Cardiac muscle cell (in vitro differentiated cells and primary cell): Measurements from ENCODE around the gene ALKBH3. TPM values are rescaled to one million over a fixed set of nuclear protein-coding genes. Genes with fewer than 3 reads are reported as not detected.

Experiments used
- DNase-seq, 2 donors: peaks; one replicate each; pipeline versions ENCODE4 v3.0.0 to v3.0.0-alpha.2; 2010 to 2017; ENCODE audit warnings: low read depth in 1 of 2, low spot score in 1 of 2
- H3K27ac ChIP-seq: fragments of 200-600 bp; sonication (generic); 2 replicates; pipeline ENCODE4 v1.5.1; 2016
- H3K27me3 ChIP-seq: fragments of 200-600 bp; sonication (generic); 2 replicates; pipeline ENCODE4 v1.6.0; 2016; ENCODE audit warnings: control low read depth
- H3K36me3 ChIP-seq: fragments of 200-600 bp; sonication (generic); 2 replicates; pipeline ENCODE4 v1.5.1; 2016; ENCODE audit warnings: control low read depth
- H3K4me1 ChIP-seq: fragments of 200-600 bp; sonication (generic); 2 replicates; pipeline ENCODE4 v1.8.1; 2017; ENCODE audit warnings: low read depth, mild to moderate bottlenecking, mixed run types
- H3K4me3 ChIP-seq: fragments of 200-600 bp; sonication (generic); 2 replicates; pipeline ENCODE4 v1.5.1; 2016; ENCODE audit warnings: mild to moderate bottlenecking
- H3K9me3 ChIP-seq: fragments of 200-600 bp; sonication (generic); 2 replicates; pipeline ENCODE4 v1.5.1; 2017; ENCODE audit warnings: low read depth, mild to moderate bottlenecking, control low read depth
- CTCF ChIP-seq: IDR thresholded peaks from 2 replicates; pipeline ENCODE4 v1.5.1; 2012; ENCODE audit warnings: low read depth, mild to moderate bottlenecking, low read length
- polyA plus RNA-seq: library from polyadenylated mRNA; unstranded; fragments of >200 nt; fragmentation: Nextera tagmentation; extraction: Ambion mirVana; gene quantifications from 2 replicates; pipeline ENCODE4 v1.2.1, GENCODE V29; 2016
- total RNA-seq: library from RNA; depleted of rRNA; stranded (reverse); fragments of >200 nt; gene quantifications from 2 replicates; pipeline ENCODE4 v1.2.3, GENCODE V29; 2016

Gene ALKBH3
- total and polyA plus RNA-seq, 2 experiments from 2014 or later = 25.0 to 26.4 TPM

- Histone ChIP-seq H3K4me3 (no peak overlapping the region), H3K36me3 (no peaks in the 10 kb centered on the region), H3K27ac (no peak overlapping the region), H3K4me1 (no peaks in the 10 kb centered on the region), H3K9me3 (no peaks in the 10 kb centered on the region), H3K27me3 (no peaks in the 10 kb centered on the region)
- TF ChIP-seq CTCF = no peak
- no peak for DNase-seq
These were observed 54.2 kb downstream of the ALKBH3 start for GRCh38 chr11:43934601-43935423.

- Histone ChIP-seq H3K9me3 (no peaks in the 10 kb centered on the region), H3K4me1 (no peaks in the 10 kb centered on the region), H3K36me3 (no peaks in the 10 kb centered on the region), H3K27me3 (no peaks in the 10 kb centered on the region), H3K27ac (no peak overlapping the region), H3K4me3 (no peak overlapping the region)
- DNase-seq = no peak
- no peak for TF ChIP-seq CTCF
These were observed 54.9 kb downstream of the ALKBH3 start for GRCh38 chr11:43935424-43935979.

- no peak for DNase-seq
- Histone ChIP-seq H3K27me3 (no peaks in the 10 kb centered on the region), H3K9me3 (no peaks in the 10 kb centered on the region), H3K4me1 (no peaks in the 10 kb centered on the region), H3K27ac (no peak overlapping the region), H3K36me3 (no peaks in the 10 kb centered on the region), H3K4me3 (no peak overlapping the region)
- no peak for TF ChIP-seq CTCF
These were observed 55.4 kb downstream of the ALKBH3 start for GRCh38 chr11:43936076-43936475.

GRCh38 chr11:43937434-43938411, 57.1 kb downstream of the ALKBH3 start:
- Histone ChIP-seq H3K27me3 (no peaks in the 10 kb centered on the region), H3K4me1 (no peaks in the 10 kb centered on the region), H3K4me3 (no peak overlapping the region), H3K27ac (no peak overlapping the region), H3K36me3 (no peaks in the 10 kb centered on the region), H3K9me3 (no peaks in the 10 kb centered on the region)
- TF ChIP-seq CTCF = peak; percentile 37
- DNase-seq = peak in 1 of 2 donors; percentile 70

GRCh38 chr11:43941257-43941994, 60.8 kb downstream of the ALKBH3 start:
- H3K27me3 ChIP-seq = peaks cover 19% of the 10 kb centered on the region
- peak overlapping the region; percentile 76 for H3K27ac ChIP-seq
- H3K4me3 ChIP-seq = peak overlapping the region; percentile 73
- no peaks in the 10 kb centered on the region for H3K9me3 ChIP-seq
- no peak for TF ChIP-seq CTCF
- no peaks in the 10 kb centered on the region for H3K36me3 ChIP-seq
- peak in 1 of 2 donors; percentile 48 for DNase-seq
- no peaks in the 10 kb centered on the region for H3K4me1 ChIP-seq
